Liver (tissue), 3 donors: Measurements from ENCODE around the gene SMIM44.

Experiments used
- ATF3 ChIP-seq: IDR thresholded peaks from 2 replicates; pipeline ENCODE4 v1.6.1; 2016; ENCODE audit warnings: antibody characterized with exemption
- EGR1 ChIP-seq, 2 donors: IDR thresholded peaks; 2 replicates each; pipeline ENCODE4 v1.6.1; 2016 to 2018; ENCODE audit warnings: antibody characterized with exemption in 2 of 2, low read depth in 2 of 2
- FOXA1 ChIP-seq: IDR thresholded peaks from 2 replicates; pipeline ENCODE4 v1.6.1; 2016; ENCODE audit warnings: antibody characterized with exemption
- FOXA2 ChIP-seq: IDR thresholded peaks from 2 replicates; pipeline ENCODE4 v1.6.1; 2016; ENCODE audit warnings: antibody characterized with exemption
- GABPA ChIP-seq, 2 donors: IDR thresholded peaks in 1 of 2; conservative IDR thresholded peaks in 1 of 2; 2 replicates each; pipeline ENCODE4 v1.6.1; 2016; ENCODE audit warnings: antibody characterized with exemption in 2 of 2, mild to moderate bottlenecking in 1 of 2, moderate library complexity in 1 of 2
- HNF4A ChIP-seq, 2 donors: conservative IDR thresholded peaks; 2 replicates each; pipeline ENCODE4 v1.6.1; 2016; ENCODE audit warnings: antibody characterized with exemption in 2 of 2, mild to moderate bottlenecking in 2 of 2
- HNF4G ChIP-seq: IDR thresholded peaks from 2 replicates; pipeline ENCODE4 v1.6.1; 2016; ENCODE audit warnings: antibody characterized with exemption
- MAX ChIP-seq: IDR thresholded peaks from 2 replicates; pipeline ENCODE4 v1.6.1; 2016; ENCODE audit warnings: antibody characterized with exemption
- NR2F2 ChIP-seq: IDR thresholded peaks from 2 replicates; pipeline ENCODE4 v1.6.1; 2016; ENCODE audit warnings: antibody characterized with exemption
- RAD21 ChIP-seq, 2 donors: IDR thresholded peaks; 2 replicates each; pipeline ENCODE4 v1.6.1; 2016; ENCODE audit warnings: antibody characterized with exemption in 2 of 2, mild to moderate bottlenecking in 2 of 2
- REST ChIP-seq: IDR thresholded peaks from 2 replicates; pipeline ENCODE4 v1.6.1; 2016; ENCODE audit warnings: antibody characterized with exemption, mild to moderate bottlenecking
- SP1 ChIP-seq: IDR thresholded peaks from 2 replicates; pipeline ENCODE4 v1.6.1; 2018; ENCODE audit warnings: antibody characterized with exemption, mild to moderate bottlenecking
- TF ChIP-seq, protein P1 (sequence below): fragments of 150-350 bp; IDR thresholded peaks from 2 replicates; pipeline ENCODE4 v1.5.1; 2017; ENCODE audit warnings: improper control_type of control experiment, low read depth, low read length; ENCODE audit not compliant: missing input control
- TF ChIP-seq, protein P2 (sequence below): IDR thresholded peaks from 2 replicates; pipeline ENCODE4 v1.6.1; 2016; ENCODE audit warnings: antibody characterized with exemption
- donor health status: healthy.
- donor health status: healthy.

- no peak for TF ChIP-seq FOXA2
- no peak for TF ChIP-seq ATF3
- TF ChIP-seq, protein P1, sequence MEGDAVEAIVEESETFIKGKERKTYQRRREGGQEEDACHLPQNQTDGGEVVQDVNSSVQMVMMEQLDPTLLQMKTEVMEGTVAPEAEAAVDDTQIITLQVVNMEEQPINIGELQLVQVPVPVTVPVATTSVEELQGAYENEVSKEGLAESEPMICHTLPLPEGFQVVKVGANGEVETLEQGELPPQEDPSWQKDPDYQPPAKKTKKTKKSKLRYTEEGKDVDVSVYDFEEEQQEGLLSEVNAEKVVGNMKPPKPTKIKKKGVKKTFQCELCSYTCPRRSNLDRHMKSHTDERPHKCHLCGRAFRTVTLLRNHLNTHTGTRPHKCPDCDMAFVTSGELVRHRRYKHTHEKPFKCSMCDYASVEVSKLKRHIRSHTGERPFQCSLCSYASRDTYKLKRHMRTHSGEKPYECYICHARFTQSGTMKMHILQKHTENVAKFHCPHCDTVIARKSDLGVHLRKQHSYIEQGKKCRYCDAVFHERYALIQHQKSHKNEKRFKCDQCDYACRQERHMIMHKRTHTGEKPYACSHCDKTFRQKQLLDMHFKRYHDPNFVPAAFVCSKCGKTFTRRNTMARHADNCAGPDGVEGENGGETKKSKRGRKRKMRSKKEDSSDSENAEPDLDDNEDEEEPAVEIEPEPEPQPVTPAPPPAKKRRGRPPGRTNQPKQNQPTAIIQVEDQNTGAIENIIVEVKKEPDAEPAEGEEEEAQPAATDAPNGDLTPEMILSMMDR, result no peak
- no peak for TF ChIP-seq SP1
- TF ChIP-seq, protein P2, sequence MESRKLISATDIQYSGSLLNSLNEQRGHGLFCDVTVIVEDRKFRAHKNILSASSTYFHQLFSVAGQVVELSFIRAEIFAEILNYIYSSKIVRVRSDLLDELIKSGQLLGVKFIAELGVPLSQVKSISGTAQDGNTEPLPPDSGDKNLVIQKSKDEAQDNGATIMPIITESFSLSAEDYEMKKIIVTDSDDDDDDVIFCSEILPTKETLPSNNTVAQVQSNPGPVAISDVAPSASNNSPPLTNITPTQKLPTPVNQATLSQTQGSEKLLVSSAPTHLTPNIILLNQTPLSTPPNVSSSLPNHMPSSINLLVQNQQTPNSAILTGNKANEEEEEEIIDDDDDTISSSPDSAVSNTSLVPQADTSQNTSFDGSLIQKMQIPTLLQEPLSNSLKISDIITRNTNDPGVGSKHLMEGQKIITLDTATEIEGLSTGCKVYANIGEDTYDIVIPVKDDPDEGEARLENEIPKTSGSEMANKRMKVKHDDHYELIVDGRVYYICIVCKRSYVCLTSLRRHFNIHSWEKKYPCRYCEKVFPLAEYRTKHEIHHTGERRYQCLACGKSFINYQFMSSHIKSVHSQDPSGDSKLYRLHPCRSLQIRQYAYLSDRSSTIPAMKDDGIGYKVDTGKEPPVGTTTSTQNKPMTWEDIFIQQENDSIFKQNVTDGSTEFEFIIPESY, result no peak
- TF ChIP-seq RAD21 (IDR thresholded peaks at IDR 0.05), result no peak
- no peak for TF ChIP-seq MAX
- no peak for TF ChIP-seq HNF4G
- no peak for TF ChIP-seq HNF4A (conservative IDR thresholded peaks at IDR 0.05)
- no peak for TF ChIP-seq REST
- no peak for TF ChIP-seq NR2F2
- TF ChIP-seq GABPA (IDR thresholded peaks at IDR 0.05 in 1 of 2, conservative IDR thresholded peaks at IDR 0.05 in 1 of 2), result no peak
- no peak for TF ChIP-seq EGR1 (IDR thresholded peaks at IDR 0.05; ENCODE audit: low read depth in 2 of 2)
- no peak for TF ChIP-seq FOXA1
Measured at GRCh38 chr19:3458229-3459088, 24.8 kb downstream of the SMIM44 start.
